ENCODE measurements around the gene UTP25.
"Not testable (repeated sequence)": the region's sequence is repeated elsewhere in the genome, so short reads cannot be mapped to it uniquely, and the experiment has no call there.

The UTP25 gene, protein sequence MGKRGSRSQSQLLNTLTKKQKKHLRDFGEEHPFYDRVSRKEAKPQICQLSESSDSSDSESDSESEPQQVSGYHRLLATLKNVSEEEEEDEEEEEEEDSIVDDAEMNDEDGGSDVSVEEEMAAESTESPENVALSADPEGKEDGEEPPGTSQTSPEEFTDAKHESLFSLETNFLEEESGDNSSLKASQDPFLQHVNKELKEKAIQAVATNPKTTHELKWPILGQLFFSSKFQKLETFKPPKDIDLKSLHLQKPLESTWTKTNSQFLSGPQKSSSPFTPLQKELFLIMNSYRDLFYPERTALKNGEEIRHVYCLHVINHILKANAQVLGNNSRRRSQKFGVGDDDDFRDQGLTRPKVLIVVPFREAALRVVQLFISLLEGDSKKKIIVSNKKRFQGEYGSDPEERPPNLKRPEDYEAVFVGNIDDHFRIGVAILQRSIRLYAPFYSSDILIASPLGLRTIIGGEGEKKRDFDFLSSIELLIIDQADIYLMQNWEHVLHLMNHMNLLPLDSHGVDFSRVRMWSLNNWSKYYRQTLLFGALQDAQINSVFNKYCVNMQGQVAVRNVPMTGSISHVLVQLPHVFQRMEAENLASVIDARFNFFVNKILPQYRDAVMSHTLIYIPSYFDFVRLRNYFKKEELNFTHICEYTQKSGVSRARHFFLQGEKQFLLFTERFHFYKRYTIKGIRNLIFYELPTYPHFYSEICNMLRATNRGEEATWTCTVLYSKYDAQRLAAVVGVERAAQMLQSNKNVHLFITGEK

DNA sequence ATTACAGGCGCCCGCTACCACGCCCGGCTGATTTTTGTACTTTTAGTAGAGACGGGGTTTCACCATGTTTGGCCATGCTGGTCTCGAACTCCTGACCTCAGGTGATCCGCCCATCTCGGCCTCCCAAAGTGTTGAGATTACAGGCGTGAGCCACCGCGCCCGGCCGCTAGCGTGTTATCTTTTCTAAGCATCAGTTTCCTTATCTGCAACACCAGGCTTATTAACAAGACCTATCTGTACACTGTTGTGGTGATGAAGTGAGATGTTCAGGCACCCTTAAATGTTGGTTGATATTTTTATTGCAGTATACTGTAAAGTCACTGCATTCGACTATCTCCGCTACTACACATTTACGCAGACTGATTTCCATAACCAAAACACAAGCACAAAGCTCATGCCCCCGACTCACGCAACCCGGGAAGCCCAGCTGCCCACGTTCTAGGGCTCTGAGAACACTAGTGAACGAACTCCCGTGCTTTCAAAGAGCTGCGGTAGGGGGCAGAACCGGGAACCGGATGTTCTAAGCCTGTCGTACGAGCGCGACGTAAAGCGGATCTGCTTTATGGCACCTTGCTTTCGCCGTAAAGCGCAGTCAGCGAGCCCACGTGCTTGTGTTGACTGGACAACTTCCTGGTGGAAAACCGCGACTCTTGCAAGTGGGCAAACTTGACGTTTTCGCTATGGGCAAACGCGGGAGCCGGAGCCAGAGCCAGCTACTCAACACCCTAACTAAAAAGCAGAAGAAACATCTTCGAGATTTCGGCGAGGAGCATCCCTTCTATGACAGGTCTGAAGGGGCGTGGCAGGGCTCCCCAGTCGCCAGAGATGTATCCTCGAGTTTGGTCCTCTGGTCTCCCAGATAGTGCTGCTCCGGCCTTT, at the start of gene UTP25:
TSS of gene UTP25 (plus strand) at position 589 of the 879 bp plus-strand sequence. CDS start at position 681, 92 bp downstream.
- peak; percentile 95 for DNase-seq

DNA sequence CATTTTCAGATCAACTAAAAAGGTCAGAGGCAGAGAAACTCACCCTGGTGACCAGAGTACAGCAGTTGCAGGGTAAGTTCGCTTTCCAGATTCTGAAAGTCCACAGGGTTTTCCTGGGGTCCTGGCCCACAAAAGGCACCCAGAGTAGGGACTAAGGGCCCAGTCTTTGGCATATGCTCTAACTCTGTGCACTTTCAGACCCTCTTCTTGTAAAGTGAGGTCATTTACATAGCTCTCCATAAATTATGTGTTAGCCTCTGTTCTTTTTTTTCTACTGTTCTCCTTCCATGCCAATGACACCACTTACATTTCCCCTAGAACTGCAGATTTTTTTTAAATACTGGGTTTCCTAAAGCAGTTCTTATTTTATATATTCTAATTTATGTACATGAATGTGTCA, 49.7 kb upstream of the UTP25 start:
- no peak for DNase-seq

DNA sequence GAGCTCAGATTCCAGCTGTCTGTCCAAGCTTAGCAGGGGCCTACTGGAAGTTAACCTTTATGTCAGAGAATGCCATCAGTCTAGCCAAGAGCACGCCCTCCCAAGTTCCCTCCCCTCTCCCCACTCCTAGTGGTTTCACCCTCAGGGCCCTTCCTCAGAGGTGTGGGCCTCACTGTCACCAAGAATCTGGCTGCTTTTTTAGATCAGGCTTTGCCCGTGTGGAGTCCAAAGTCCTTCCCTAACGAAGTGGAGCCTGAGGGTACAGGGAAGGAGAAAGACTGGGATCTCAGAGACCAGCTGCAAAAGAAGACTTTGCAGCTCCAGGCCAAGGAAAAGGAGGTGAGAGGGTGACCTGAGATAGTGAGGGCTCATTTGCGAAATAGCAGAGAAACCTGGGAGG, 47.5 kb upstream of the UTP25 start:
- no peak for DNase-seq

DNA sequence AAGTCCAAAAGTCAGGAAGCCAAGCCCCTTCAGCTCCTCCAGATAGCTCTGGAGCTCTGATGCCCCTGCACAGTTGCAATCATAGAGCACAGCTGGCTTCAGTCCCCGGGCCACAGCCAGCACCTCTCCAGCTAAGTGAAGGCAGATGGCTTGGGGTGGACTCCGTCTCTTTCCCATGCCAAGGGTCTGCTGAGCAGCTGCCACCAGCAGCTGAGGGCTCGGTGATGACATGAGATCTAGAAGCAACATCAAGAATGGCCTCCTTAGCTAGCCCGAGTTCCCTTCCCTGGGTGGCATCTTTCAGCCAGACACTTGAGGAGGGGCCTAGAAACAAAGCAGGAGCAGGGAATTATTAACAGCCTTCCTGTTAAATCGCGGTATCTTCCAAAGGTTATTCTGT, 44.4 kb upstream of the UTP25 start:
- DNase-seq = no peak

DNA sequence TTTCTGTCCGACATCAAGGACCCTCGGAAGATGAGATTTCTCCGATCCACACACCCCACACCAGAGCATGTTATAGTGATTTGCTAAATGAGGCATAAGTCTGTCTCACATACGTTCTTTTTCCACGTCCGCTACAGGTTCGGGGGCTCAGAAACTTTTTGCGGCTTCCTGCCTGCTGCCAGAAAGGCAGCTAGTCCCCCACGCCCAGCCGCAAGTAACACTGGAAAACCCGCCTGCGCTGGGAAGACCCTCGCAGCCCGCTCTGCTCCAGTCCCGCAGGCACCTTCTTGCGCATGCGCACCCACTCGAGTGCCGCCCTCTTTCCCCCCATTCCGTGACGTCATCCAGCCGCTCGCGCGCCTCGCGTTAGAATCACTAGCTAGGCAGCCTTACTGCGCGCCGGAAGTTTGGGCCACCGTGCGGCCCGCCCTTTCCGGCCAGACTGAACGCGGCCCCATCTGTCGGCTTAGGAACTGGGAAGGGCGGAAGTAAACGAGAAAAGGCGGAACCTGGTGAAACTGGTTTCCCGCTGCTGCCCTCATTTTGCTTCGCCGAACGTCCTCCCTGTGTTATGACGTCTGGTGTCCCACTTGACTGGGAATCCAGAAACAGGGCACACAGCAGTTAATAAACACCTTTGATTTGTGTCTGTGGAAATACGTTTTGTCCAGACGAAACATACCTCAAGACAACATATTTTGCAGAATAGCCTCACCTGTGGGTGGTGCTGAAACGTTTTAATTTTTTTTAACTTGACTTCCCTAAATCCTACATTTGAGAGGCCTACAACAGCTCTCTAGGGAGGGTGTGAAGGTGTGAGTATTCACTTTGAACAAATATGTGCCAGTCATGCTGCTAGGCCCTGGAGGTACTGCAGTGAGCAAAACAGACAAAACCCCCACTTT, 43.3 kb upstream of the UTP25 start, which contains the start of gene C1orf74:
TSS of gene C1orf74 (minus strand) at position 295 of the 905 bp plus-strand sequence. CDS start 925 bp downstream, outside the sequence.
- DNase-seq = peak; percentile 99

DNA sequence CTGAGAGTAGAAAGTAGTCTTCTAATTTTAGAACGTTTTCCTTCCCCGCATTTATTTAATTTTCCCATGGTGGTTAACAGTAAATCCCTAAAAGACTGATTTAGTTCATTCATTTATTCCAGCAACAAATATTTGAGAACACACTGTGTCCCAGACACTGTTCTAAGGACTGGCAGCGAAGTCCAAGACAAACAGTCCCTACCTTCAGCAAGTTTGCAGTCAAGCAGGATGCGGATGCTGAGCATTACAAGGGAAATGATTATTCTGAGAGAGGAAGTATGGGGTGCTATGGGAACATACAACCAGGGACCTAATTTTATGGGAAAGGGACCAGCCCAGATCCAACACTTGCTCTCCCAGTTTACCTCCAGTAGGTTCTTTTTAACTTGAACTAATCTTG, 42.2 kb upstream of the UTP25 start:
- DNase-seq = no peak

DNA sequence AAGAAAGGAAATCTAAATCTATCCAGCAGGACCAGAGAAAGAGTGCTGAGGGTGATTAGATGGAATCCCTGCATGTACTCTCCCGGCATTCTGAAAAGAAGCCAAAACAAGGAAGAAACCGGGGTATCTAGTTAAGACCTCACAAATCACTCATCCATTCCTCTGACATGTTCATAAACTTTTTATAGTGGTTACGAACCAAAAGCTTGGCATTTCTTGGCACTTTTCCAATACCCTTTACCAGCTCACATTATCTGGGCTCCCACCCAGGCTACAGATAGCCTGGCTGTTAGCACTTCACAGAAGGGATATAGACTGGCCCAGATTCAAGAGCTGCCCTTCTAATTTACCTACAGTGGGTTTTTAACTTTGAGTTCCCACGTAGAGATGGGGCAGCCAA, 41.6 kb upstream of the UTP25 start:
- no peak for DNase-seq

DNA sequence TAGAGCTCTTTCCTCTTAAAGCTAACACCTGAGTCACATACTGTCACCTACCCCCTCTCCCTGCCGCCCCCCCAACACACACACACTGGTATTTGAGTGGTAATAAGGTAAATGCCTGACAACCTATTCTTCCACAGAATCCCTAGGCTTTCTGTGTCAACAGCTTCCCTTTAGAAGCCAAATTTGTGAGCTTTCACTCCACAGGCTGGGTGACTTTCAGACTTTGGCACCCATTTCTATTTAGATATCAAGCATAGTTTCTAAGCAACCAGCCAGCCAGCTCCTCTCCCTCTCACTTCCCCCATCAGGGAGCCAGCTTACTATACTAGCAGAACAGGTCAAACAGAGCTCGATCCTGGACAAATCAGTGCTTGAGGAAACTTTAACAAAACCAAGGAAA, 40.2 kb upstream of the UTP25 start:
- no peak for DNase-seq

DNA sequence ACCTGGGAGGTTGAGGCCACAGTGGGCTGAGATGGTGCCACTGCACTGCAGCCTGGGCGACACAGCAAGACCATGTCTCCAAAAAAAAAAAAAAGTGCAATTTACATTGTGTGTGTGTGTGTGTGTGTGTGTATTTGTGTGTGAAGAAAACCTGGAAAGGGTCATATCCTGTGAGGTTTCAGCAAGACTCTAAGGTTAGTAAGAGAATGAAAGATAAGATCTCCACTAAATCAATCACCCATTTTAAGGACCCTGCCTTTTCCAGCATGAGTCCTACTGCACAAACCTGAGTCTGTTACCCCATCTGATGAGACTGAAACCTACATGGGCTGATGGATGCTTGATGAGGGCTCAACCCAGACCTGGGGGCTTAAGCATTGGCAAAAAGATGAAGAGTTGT, 38.5 kb upstream of the UTP25 start:
- no peak for DNase-seq

DNA sequence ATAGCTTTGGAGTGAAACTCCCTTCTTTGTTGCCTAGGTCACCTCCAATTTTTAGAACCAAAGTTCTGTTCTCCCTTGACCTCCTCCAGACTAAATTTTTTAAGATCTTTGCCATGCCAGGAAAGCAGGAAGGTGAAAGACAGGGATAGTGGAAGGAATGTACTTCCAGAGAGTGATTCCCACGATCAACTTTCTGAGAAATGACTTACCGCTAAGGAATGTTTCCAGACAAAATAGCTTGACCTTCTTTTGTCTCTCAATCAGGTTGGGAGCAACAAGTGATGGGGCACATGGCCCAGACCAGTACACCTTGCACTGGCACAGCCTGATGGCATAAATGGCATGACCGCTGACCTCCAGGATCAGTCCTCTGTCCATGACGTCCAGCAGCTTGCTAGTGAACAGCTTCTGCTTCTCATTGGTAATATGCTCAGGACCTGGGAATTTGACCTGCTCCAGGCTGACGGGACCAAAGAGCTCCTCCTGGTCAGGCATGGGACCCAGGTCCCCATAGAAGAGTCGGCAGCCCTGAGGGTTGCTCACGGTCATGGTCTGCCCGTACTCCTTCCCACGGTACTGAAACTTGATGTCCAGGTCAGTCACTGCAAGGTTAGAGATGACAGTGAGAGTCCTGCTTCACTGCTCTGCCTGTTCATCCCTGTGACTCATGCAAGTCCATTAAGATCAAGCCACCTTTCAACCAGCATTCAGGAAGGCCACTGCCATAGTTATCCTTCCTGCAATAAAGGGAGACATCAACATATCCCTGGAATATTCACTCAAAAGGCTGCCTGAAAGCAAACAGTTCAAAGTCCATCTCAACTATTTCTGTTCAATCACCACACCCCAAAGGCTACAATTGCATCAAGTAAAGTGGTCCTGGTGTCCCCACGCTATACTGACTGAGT, 37.2 kb upstream of the UTP25 start:
- DNase-seq = no peak

DNA sequence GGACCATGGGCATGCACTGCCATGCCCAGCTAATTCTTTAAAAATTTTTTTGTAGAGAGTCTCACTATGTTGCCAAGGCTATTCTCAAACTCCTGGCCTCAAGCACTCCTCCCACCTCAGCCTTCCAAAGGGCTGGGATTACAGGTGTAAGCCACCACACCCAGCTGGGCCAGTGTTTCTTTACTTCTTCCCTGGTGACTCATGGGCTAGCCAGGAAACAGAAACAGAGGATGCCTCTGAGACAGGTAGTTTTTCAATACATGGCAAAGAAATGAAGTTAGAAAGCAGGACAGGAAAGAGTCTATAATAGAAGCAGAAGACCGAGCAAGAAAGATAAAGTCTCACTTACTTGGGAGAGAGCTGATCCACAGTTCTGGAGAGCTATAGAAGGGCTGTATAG, 35.9 kb upstream of the UTP25 start:
- DNase-seq = no peak

DNA sequence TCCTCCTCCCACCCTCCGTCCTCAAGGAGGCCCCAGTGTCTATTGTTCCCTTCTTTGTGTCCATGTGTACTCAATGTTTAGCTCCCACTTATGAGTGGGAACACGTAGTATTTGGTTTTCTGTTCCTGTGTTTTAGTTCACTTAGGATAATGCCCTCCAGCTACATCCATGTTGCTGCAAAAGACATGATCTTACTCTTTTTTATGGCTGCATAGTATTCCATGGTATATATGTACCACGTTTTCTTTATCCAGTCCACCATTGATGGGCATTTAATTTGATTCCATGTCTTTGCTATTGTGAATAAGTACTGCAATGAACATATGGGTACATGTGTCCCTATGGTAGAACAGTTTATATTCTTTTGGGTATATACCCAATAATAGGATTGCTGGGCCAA, 34.1 kb upstream of the UTP25 start:
- DNase-seq = not testable (repeated sequence)

DNA sequence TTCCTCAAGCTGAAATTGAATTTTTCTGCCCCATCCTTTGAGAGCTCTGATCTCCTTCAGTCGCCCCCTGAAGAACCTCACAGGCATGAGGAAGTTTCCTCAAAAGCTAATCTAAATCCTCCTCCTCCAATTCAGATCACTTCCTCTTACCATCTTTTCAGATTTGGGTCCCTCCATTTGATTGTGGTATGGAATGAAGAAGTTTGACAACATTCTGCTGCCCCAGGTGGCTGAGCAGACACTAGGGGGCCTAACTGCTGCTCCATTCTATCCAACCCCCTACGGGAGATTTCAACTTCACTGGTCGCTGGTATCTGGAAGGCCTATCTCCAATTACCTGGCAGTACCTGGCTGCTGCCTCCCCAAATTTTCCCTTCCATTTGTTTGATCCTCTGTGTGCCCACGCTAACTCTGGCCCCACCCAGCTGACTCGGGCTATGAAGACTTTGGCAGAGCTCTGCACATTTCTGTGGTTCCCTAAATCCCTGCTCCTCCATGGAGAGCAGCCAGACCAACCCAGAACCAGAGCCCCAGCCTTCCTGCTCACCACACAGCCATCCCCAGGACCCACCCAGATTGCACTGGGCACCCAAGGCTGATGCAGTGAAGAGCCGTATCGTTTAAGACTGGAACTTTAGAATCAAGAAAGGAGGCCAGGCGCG, 29.7 kb upstream of the UTP25 start:
- DNase-seq = no peak

DNA sequence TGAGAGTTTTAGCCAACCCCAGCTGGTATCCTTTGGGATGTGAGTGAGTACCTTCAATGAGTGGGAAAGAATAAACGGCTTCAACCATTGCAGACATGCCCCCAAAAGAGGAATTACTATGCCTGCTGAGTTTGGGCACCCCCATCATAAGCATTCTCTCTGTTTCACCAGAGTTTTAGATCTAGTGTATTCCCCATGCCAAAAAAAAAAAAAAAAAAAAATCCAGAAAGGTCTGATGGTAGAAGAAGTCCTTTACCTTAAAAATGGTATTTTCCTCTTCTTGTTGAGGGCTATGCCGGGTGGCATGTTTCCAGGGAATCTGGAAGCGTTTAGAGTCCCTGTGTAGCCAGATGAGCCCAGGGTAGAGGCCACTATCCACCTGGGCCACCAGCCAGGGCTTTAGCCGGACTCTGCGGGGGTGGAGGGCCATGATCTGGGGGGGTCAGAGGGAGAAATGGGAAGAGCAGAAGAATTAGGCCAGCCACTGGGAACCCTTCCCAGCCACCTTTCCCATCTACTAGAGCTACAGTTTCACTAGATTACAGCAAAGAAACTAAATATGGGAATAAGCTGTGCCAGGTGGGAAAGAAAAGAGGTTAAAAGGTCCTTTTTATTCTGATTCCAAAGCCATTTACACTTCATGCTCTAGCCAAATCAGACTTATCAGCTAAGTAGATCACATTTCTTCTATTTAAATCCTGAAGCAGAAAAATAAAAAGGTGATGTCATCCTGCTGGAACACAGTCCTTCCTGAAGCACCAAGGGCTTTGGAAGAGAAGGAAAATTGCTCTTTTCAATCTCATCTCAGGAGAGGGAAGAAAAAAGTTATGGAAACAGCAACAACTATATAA, 26.6 kb upstream of the UTP25 start:
- DNase-seq = no peak

DNA sequence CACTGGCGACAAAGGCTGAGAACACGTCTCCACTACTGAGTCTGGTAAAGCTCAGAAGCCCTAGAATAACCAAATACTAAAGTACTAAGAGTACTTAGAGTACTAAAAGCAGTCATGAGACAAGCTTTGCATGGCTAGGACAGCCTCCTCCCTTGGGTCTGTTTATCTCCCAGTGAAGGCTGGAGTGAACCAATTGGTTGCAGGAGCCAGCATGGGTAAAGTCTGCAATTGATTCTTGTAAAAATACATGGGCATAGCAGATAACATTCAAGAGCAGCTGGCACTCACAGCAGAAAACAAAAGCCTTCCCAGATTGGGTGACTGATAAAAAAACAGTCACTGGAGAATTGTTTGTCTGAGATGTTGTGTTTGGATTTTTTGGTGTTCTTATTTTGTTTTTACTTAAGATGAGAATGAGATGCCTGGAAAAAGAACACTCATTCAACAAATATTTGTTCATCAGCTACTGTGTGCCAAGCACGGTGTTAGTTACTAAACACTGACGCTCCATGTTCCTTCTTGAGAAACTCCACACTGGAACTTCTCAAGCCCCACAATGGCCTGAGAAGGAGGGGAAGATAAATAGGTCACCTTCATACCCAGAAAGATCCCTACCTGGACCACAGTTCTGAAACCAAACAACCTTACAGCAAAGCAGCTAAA, 25.5 kb upstream of the UTP25 start:
- no peak for DNase-seq

DNA sequence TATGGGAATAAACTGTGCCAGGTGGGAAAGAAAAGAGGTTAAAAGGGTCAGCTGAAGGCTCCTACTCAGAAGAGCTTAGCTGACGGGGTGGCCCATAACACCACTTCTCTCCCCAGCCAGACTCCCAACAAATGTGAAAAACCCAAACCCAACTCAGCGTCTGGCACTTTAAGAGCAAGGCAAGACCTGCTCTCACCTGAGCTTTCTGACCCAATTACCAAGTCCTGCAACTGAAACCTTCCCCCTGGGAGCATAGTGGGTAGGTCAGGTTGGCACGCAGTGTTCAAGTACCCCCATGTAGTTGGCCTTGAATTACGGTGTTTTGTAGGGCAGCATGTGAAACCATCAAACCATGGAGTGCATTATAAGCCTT, 25.0 kb upstream of the UTP25 start:
- no peak for DNase-seq

DNA sequence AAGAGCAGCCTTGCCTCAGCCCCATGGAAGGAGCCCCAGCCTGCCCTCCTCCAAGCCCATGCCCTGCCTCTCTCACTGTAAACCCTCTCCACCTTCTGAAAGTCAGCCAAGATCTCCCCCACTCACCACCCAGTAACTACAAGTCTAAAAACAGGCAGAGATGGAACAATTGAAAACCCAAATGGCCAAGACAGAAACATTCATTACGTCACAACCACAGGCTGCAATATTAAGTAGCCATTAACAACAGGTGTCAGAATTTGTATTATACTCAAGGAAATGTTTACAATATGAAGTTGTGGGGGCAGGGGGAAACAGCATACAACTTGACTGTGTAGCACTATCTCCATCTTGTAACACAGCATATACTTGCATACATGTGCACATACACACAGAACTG, 24.2 kb upstream of the UTP25 start:
- no peak for DNase-seq

DNA sequence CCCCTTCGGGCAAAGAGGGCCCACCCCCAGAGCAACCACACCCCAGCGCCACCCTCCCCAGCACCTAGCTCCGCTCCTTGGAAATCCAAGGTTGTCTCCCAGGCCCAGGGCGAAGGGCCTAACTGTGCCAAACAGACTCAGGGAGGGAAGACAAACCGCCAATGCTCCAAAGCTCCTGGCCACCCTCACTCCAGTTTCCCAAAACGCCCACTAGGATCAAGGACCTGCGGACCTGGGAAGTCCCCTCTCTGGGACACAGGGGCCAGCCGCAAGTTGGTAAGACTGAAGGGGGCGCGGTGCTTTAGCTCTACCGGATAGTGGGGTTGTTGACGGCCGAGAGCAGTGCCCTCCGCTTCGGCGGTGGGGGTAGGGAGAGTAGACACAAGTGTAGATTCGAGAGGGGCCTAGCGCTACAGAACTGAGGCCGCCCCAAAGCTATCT, 22.4 kb upstream of the UTP25 start:
- DNase-seq = no peak
